ENCODE results near the gene PREB.

GRCh38 chr2:27096748-27097297, 37.6 kb downstream of the PREB start:
- TF ChIP-seq CTCF (IDR thresholded peaks at IDR 0.05; ENCODE audit: insufficient read depth, low read length, poor library complexity, severe bottlenecking) (no peak), EZH2phosphoT487 (conservative IDR thresholded peaks at IDR 0.05; ENCODE audit: low read length) (no peak)
